SK-N-SH (cell line): ENCODE data around the gene PCDHGA12.

Experiments used
- CTCF ChIP-seq: fragments of 200-600 bp; sonication (generic); IDR thresholded peaks from 2 replicates; pipeline ENCODE4 v1.6.1; 2017; ENCODE audit warnings: antibody characterized with exemption, mild to moderate bottlenecking, moderate library complexity
- EP300 ChIP-seq, 2 experiments: IDR thresholded peaks; 2 replicates each; pipeline versions ENCODE4 v1.4.0 to v1.6.1; 2012; ENCODE audit warnings: borderline replicate concordance in 1 of 2, low read depth in 1 of 2, low read length in 1 of 2
- EZH2phosphoT487 ChIP-seq: fragments of 200-600 bp; sonication (generic); IDR thresholded peaks from 2 replicates; pipeline ENCODE4 v1.6.1; 2017; ENCODE audit warnings: low read depth, mixed run types, mild to moderate bottlenecking, antibody characterized with exemption, moderate library complexity, borderline replicate concordance
- FOXJ3 ChIP-seq: sonication (generic); formaldehyde crosslinking; IDR thresholded peaks from 2 replicates; pipeline ENCODE4 v1.5.1; 2020; ENCODE audit warnings: mild to moderate bottlenecking, missing genetic modification reagents
- JUND ChIP-seq: IDR thresholded peaks from 2 replicates; pipeline ENCODE4 v1.4.0; 2012
- MAX ChIP-seq: IDR thresholded peaks from 2 replicates; pipeline ENCODE4 v1.4.0; 2012; ENCODE audit warnings: low read depth
- NRF1 ChIP-seq: IDR thresholded peaks from 2 replicates; pipeline ENCODE4 v1.6.1; 2012; ENCODE audit warnings: low read depth, mild to moderate bottlenecking, low read length
- POLR2AphosphoS5 ChIP-seq: IDR thresholded peaks from 2 replicates; pipeline ENCODE4 v1.6.1; 2012; ENCODE audit warnings: low read depth, low read length
- RCOR1 ChIP-seq: fragments of 150-350 bp; IDR thresholded peaks from 2 replicates; pipeline ENCODE4 v1.6.1; 2017; ENCODE audit warnings: antibody characterized with exemption, low read length
- USF1 ChIP-seq: IDR thresholded peaks from 2 replicates; pipeline ENCODE4 v1.4.0; 2012; ENCODE audit warnings: low read depth, borderline replicate concordance
- YY1 ChIP-seq: IDR thresholded peaks from 2 replicates; pipeline ENCODE4 v1.4.0; 2012; ENCODE audit warnings: low read depth, mild to moderate bottlenecking

- TF ChIP-seq EZH2phosphoT487 (no peak), FOXJ3 (CRISPR knock-in tag) (no peak), MAX (no peak), CTCF (no peak), POLR2AphosphoS5 (no peak), EP300 (IDR thresholded peaks at IDR 0.05; ENCODE audit: borderline replicate concordance in 1 of 2, low read depth in 1 of 2, low read length in 1 of 2) (no peak), NRF1 (no peak), RCOR1 (no peak), JUND (no peak), USF1 (no peak), YY1 (no peak)
Measured at GRCh38 chr5:141384471-141385267, 45.6 kb upstream of the PCDHGA12 start.
